GM15510 (cell line): Measurements from ENCODE around the gene KCNQ1.

ENCODE experiments used
- POLR2A ChIP-seq: IDR thresholded peaks from 3 replicates; pipeline ENCODE4 v1.6.1; 2011; ENCODE audit warnings: borderline replicate concordance; ENCODE audit not compliant: insufficient read length; ENCODE audit errors: extremely low read depth

KCNQ1 gene

GRCh38 chr11:2418693-2419360 is 26.0 kb upstream of the KCNQ1 start:
- TF ChIP-seq POLR2A, result no peak

GRCh38 chr11:2419638-2420501 is 24.9 kb upstream of the KCNQ1 start:
- TF ChIP-seq POLR2A, result no peak

DNA sequence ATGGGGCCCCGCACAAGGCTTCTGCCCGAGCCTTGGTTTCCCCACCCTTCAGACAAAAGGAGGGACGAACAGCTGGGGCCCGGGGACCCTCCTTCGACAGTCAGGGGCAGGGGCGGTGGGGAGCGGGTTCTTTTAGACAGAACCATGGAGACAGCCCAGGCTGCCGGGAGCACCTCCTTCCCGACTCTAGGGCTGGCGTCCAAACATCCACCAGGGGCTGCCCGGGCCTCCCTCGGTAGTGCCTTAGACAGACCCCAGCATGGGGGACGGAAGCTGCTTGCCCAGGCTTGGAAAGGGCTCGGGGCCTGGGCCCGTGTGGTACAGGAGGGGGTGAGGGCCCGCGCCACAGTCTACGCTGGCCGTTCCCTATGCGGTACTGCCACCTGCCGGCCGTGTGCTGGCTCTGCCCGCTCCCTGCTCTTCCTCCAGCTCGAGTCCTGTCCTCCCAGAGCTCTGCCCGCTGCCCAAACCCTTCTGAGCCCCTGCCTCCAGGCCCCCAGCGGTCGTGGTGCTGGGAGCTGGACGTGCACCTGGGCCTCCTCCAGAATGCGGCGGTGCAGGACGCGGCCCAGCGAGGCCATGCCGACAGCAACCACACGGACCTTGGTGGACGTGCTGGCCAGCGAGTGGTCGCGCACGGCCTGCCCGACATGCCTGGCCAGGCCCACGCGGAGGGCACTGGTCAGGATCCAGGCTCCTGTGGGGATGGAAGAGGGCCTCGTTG is 24.1 kb upstream of the KCNQ1 start:
- no peak for TF ChIP-seq POLR2A

DNA sequence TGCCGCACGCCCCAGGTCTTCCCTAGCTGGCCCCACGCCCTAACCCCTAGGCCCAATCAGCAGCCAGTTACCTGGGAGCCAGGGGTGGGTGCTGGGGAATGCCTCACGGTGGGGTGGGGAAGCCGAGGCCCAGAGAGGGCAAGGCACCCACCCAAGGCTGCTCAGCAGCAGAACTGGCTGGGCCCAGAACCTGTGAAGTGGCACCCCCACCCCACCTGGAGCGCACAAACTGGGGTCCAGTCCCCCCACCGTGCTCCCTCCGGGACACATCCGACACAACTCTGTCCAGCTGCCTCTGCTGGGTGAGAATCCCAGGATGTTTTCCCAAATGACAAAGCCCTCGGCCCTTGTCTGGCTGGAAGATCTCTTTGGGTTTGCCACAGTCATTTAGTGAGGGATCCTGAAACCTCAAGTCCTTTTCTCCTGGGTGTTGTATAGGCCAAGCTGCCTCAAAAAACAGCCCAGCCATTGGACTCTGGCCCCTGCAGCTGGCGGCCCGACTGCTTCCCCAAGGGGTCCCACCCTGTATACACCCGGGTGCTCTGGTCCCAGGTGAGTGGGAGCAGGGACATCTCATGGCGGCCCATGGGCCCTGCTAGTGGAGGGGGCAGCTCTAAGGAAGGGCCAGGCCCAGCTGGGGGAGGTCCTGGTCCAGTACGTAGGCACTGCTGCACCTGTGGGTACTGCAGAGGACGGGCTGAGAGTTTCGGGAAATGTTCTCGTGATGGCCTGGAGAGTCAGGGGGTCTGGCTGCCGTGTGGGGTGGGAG is 23.4 kb upstream of the KCNQ1 start:
- TF ChIP-seq POLR2A, result no peak

DNA sequence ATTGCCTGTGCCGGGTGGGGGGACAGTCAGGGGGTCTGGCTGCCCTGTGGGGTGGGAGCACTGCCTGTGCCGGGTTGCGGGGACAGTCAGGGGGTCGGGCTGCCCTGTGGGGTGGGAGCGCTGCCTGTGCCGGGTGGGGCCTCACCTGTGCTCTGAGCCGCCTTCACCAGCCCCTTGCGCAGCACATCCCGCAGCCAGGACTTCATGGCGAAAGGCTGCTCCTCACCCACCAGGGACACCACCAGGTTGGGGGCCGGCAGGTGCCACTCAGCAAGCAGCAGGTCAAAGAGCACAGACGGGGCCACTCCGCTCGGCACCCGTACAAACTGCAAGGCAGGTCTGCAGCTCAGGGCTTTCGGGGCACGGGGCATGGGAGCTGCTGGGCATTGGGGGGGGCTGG is 22.8 kb upstream of the KCNQ1 start:
- TF ChIP-seq POLR2A, result no peak

DNA sequence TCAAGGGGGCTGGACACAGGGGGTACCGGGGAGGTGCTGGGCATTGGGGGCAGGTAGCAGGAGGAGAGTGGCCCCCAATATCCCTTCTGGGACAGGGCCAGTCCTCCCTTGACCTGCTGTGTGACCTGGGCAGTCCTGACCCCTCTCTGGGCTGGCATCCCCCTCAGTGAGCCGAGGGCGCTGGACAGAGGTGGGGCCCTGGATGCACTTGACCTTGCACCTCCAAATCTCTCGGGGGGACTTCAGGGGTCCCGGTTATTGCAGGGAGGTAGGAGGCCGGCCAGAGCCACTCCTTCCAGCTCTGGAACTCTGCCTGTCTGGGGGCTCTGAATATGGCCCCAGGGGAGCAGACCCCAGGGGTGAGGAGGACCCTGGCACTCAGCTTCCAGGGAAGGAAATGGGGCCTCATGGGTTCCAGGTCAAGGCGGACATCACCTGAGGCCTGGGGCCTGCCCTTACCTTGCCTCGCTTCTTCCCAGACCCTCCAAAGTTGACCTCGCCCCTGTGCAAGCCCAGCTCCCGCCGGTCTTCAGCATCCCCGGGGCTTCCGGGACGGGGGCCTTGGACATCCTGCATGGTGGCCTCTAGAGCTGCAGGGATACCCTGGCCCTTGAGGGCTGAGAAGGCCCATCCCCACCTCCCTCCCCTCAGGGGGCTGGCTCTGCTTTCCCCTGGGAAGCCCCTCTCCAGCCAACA is 22.2 kb upstream of the KCNQ1 start:
- TF ChIP-seq POLR2A, result no peak

DNA sequence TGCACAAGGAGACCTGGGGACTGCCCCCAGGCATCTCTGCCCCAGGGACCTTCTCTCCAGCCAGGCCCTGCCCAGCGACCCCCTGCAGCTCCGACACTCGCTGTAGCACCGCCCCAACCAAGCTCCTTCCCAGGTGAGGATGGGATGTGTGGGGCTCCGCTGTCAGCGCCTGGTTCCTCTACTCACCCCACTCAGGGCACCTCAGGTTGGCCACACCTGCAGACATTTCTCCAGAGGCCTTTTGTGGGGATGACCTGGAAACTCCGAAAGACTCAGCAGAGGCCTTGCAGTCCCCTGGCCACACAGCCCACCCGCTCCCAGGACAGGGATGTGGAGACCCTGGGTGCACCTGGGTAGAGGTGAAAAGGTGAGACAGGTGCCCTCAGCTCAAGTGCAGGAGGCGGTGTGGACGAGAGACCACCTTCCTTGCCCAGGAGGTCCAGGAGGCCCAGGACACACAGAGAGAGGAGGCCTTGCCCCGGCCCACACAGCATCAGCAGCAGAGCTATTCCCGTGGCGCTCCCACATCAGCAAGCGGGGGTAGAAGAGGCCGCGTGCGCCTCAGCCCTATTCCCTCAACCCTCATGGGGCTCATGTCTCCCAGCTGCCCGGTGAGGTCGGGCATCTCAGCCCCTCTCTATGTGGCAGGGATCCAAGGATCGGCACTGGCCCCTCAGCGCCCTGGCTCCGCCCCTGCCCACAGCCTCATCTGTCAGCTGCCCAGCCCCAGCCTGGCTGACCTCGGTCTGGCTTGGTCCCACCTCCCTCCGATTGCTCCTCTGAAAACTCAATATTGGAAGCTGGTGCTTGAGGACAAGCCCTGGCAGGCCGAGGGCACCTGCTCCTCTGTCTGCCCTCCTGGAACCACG is 21.4 kb upstream of the KCNQ1 start:
- no peak for TF ChIP-seq POLR2A

- TF ChIP-seq POLR2A, result no peak
Observed at GRCh38 chr11:2424811-2425495, 19.9 kb upstream of the KCNQ1 start.

DNA sequence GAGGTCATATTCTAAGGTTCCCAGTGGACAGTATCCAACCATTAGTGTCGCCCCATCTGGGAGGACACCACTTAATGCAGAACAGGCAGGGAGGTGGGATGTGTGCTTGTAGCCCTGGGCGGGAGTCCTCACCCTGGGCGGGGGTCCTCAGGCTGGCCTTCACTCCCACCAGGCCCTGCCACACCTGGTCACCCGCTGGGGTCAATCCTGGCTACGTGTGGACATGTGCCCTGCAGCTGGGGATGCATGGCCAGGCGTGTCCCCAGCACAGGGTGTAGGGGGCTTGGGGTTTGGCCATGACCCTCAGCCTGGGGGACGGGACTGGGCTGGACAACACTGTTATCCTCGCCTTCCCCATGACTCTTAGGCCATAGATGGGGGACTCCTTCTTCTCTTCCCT is 19.3 kb upstream of the KCNQ1 start:
- TF ChIP-seq POLR2A, result no peak

DNA sequence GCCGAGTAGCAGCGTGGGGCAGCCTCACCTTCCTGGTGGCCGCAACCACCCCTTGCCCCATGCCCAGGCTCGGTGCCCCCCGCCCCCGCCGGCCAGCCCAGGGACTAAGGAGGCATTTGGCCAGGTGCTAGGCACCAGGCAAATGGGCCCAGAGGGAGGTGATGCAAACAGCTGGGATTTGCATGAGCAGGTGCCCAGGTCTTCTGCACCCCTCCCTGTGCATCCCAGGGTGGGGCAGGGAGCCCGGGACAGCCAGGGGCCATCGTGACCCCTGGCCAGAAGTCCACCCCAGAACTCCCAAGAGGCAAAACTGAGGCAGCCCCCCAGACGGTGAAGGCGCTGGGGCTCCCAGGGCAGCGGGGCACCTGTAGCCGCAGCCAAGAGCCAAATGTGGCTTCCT is 18.6 kb upstream of the KCNQ1 start:
- TF ChIP-seq POLR2A, result no peak

DNA sequence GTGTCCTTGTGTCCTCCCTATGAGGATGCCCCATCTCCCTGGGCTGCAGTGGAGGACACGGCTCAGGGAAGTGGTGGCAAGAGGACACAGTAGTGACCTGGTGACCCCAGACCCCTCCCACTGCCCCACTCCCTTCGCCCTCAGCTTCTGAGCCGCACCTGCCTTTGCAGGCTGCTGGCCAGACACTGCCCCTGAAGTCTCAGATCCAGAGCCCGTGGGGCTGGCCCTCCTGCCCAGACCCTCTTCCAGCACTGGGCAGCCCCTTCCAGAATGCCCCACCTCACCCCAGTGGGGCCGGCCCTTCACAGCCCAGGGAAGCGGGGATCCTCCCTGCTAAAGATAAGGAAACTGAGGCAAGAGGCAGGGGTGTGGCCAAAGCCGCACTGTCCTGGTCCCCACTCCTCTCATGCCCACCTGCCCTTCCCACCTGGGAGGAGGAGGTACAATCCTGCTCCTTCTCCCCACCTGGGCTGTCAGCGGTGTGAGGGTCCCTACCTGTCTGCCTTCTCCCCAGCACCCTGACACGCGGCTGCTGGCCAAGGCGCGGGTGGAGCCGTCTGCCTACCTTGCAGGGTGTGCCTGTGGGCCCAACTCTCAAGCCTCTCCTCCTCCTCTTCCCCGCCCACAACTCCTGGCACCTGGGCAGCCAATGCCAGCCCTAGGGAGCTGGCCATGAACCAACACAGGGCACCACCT is 17.8 kb upstream of the KCNQ1 start:
- no peak for TF ChIP-seq POLR2A

GRCh38 chr11:2427721-2428321 is 17.0 kb upstream of the KCNQ1 start:
- TF ChIP-seq POLR2A, result no peak
